ENCODE results near the gene CERS6.
A peak's percentile ranks its signal among the peaks of the same experiment; 100 is the strongest.

Gene CERS6

GRCh38 chr2:168538133-168538532 is 82.1 kb downstream of the CERS6 start:
- DNase-seq = no peak

- no peak for DNase-seq
These were observed 82.5 kb downstream of the CERS6 start for GRCh38 chr2:168538534-168538933.

GRCh38 chr2:168539945-168540344 is 83.9 kb downstream of the CERS6 start:
- no peak for DNase-seq

- DNase-seq = no peak
These were observed 85.8 kb downstream of the CERS6 start for GRCh38 chr2:168541858-168542257.

GRCh38 chr2:168543037-168543436 is 87.0 kb downstream of the CERS6 start:
- no peak for DNase-seq

GRCh38 chr2:168543935-168544334 is 87.9 kb downstream of the CERS6 start:
- no peak for DNase-seq

GRCh38 chr2:168545439-168546082 is 89.5 kb downstream of the CERS6 start:
- DNase-seq = no peak

GRCh38 chr2:168550670-168551069 is 94.6 kb downstream of the CERS6 start:
- peak; percentile 12 for DNase-seq

GRCh38 chr2:168552450-168552856 is 96.4 kb downstream of the CERS6 start:
- DNase-seq = peak; percentile 81

- no peak for DNase-seq
These were observed 99.2 kb downstream of the CERS6 start for GRCh38 chr2:168555283-168555682.

GRCh38 chr2:168559187-168559586 is 103.1 kb downstream of the CERS6 start:
- DNase-seq = peak; percentile 72

GRCh38 chr2:168560817-168561499 is 104.9 kb downstream of the CERS6 start:
- no peak for DNase-seq

GRCh38 chr2:168561991-168562390 is 105.9 kb downstream of the CERS6 start:
- DNase-seq = no peak

- DNase-seq = no peak
These were observed 106.9 kb downstream of the CERS6 start for GRCh38 chr2:168562971-168563370.

GRCh38 chr2:168564641-168565040 is 108.6 kb downstream of the CERS6 start:
- no peak for DNase-seq

- no peak for DNase-seq
These were observed 109.0 kb downstream of the CERS6 start for GRCh38 chr2:168565112-168565511.

GRCh38 chr2:168565512-168565911 is 109.4 kb downstream of the CERS6 start:
- no peak for DNase-seq

- DNase-seq = no peak
These were observed 111.0 kb downstream of the CERS6 start for GRCh38 chr2:168566974-168567665.

GRCh38 chr2:168567836-168568235 is 111.8 kb downstream of the CERS6 start:
- DNase-seq = no peak

- DNase-seq = no peak
These were observed 112.6 kb downstream of the CERS6 start for GRCh38 chr2:168568476-168569267.

GRCh38 chr2:168571061-168571460 is 115.0 kb downstream of the CERS6 start:
- DNase-seq = peak; percentile 27

- no peak for DNase-seq
These were observed 117.2 kb downstream of the CERS6 start for GRCh38 chr2:168573128-168573903.
